ENCODE measurements around the gene TPD52L2.

DNA sequence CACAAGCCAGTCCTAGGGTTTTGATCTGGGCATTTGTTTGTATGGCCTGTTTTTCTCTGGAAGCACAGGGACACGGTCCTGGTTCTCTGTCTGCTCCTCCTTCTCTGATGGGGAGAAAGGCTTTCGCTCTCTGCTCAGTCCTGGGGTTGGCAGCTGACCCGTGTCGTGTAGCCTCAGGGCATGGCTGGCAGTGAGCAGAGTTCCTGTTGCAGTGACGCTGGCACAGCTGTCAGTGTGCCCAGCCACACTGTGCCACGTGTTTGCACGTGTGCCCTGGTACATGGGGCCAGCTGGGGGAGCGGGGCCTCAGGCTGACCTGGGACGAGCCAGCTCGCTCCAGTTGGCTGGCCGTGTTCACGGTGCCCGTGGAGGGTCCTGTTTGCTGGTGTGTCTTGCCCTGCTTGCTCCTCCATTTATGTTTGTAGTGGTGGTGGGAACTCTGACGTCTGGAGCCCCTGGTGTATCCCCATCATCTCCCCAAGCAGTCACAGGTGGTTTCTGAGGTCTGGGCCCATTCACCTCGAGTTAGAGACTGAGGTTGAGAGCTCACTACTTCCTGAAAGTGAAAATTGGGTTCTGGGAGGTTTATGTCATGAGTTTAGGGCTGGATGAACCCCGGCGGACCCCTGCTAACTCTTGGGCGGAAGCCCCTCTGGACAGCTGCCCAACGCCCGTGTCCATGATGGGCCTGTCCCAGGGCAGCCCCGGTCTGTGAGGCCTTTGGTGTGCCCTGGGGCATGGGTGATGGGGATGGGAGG is 19.6 kb downstream of the TPD52L2 start:
- TF ChIP-seq, protein P1, sequence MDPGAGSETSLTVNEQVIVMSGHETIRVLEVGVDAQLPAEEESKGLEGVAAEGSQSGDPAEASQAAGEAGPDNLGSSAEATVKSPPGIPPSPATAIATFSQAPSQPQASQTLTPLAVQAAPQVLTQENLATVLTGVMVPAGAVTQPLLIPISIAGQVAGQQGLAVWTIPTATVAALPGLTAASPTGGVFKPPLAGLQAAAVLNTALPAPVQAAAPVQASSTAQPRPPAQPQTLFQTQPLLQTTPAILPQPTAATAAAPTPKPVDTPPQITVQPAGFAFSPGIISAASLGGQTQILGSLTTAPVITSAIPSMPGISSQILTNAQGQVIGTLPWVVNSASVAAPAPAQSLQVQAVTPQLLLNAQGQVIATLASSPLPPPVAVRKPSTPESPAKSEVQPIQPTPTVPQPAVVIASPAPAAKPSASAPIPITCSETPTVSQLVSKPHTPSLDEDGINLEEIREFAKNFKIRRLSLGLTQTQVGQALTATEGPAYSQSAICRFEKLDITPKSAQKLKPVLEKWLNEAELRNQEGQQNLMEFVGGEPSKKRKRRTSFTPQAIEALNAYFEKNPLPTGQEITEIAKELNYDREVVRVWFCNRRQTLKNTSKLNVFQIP (CRISPR knock-in tag; IDR thresholded peaks at IDR 0.05; ENCODE audit: borderline replicate concordance, low read depth) = no peak
- TF ChIP-seq, protein P2, sequence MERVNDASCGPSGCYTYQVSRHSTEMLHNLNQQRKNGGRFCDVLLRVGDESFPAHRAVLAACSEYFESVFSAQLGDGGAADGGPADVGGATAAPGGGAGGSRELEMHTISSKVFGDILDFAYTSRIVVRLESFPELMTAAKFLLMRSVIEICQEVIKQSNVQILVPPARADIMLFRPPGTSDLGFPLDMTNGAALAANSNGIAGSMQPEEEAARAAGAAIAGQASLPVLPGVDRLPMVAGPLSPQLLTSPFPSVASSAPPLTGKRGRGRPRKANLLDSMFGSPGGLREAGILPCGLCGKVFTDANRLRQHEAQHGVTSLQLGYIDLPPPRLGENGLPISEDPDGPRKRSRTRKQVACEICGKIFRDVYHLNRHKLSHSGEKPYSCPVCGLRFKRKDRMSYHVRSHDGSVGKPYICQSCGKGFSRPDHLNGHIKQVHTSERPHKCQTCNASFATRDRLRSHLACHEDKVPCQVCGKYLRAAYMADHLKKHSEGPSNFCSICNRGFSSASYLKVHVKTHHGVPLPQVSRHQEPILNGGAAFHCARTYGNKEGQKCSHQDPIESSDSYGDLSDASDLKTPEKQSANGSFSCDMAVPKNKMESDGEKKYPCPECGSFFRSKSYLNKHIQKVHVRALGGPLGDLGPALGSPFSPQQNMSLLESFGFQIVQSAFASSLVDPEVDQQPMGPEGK (CRISPR knock-in tag; IDR thresholded peaks at IDR 0.05; ENCODE audit: borderline replicate concordance) = no peak
- no peak for TF ChIP-seq ZFP3 (CRISPR knock-in tag; IDR thresholded peaks at IDR 0.05)

Measured in SK-N-SH treated with all-trans-retinoic acid at 6 μM for 48 hours (cell line).